Urinary bladder (tissue), 4 donors: ENCODE measurements around the gene SLC25A44. TPM values are rescaled to one million over a fixed set of nuclear protein-coding genes. Genes with fewer than 3 reads are reported as not detected.

Source experiments
- DNase-seq: peaks from one replicate; pipeline ENCODE4 v3.0.0-alpha.2; 2015; ENCODE audit errors: extremely low spot score
- H3K27ac ChIP-seq: one replicate; pipeline ENCODE4 v1.5.1; 2013; ENCODE audit warnings: low read depth, mild to moderate bottlenecking, moderate library complexity
- H3K36me3 ChIP-seq: one replicate; pipeline ENCODE4 v1.6.1; 2013; ENCODE audit warnings: mild to moderate bottlenecking, moderate library complexity; ENCODE audit not compliant: insufficient read depth
- H3K4me1 ChIP-seq: one replicate; pipeline ENCODE4 v1.6.1; 2013; ENCODE audit warnings: mild to moderate bottlenecking, moderate library complexity; ENCODE audit not compliant: insufficient read depth
- H3K4me3 ChIP-seq: one replicate; pipeline ENCODE4 v1.5.1; 2013; ENCODE audit warnings: low read depth, low read length
- WGBS: extraction: QIAGEN DNeasy Blood & Tissue Kit; methylation state at CpG from one replicate; pipeline ENCODE4 v1.1.7; 2013; 5-methylcytosine and 5-hydroxymethylcytosine counted together
- polyA plus RNA-seq: library from polyadenylated mRNA; stranded (reverse); fragments of 200-250 nt; gene quantifications from one replicate; pipeline ENCODE4 v1.2.3, GENCODE V29; 2013
- total RNA-seq: library from RNA; depleted of rRNA; stranded (reverse); fragments of >200 nt; gene quantifications from one replicate; pipeline ENCODE4 v1.2.3, GENCODE V29; 2014
- donor health status: healthy with polysubstance abuse.
- donor health status: healthy.

Gene SLC25A44
- total and polyA plus RNA-seq, 2 donors: 5.7 to 13.9 TPM

DNA sequence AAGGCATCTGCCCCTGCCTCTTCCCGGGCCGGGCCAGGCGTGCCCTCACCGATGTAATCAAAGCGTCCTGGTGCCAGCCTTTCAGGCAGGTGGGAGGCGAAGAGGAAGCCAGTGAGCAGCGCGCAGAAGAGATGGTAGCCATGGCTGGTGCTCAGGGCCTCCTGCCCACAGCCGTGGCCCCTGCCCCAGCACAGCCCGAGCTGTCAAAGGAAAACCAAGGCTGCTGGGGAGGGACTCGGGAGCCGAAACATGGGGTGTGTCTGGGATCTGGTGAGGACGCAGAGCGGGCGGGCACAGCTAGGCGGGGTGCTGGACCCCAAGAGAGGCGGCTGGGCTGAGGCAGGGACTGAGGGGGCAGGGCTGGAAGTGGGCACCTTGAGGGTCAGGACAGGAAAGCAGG, 50.8 kb downstream of the SLC25A44 start:
- DNase-seq: no peak

DNA sequence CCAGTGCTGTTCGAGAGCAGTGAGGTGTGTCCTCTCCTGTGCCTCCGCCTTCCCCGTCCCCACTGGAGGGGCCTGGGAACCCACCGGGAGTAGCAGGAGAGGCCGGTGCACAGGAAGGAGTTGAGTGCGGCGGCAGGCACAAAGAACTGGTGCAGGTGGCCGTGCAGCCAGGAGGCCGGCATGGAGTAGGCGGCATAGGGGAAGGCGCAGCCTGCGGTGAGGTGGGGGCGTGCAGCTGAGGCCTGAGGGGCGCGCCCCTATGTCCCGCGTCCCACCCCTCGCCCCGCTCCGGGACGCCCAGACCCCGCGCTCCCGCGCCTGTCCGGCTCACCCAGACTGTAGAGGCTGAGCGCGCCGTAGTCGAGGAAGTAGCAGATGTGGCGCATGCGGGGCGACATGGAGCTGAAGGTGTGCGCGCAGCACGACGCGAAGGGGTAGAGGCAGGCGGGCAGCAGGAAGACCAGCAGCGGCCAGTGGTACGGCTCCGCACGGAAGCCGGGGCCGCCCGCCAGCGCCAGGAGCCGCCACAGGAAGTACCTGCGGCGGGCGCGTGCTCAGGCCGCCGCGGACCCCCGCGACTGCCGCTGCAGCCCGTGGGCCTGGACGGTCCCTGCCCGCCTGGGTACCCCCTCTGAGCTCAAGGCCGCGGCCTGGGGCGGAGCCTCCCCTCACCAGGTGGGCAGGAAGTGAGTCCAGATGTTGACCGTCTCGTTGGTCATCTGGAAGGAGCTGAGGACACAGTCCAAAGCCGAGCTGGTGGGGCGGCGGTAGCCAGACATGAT, 51.7 kb downstream of the SLC25A44 start:
- Histone ChIP-seq H3K4me3 (no peak overlapping the region), H3K4me1 (no peaks in the 10 kb centered on the region), H3K27ac (no peak overlapping the region), H3K36me3 (no peaks in the 10 kb centered on the region)
- no peak for DNase-seq
- 5% methylated on average over 69 of the region's 69 CpGs for WGBS

More for the DNA sequence above, 50.8 kb downstream of the SLC25A44 start:
- 88% methylated on average over 17 of the region's 17 CpGs for WGBS
- H3K36me3 ChIP-seq: peaks cover 2% of the 10 kb centered on the region
- no peak overlapping the region for H3K27ac ChIP-seq
- no peaks in the 10 kb centered on the region for H3K4me1 ChIP-seq
- no peak overlapping the region for H3K4me3 ChIP-seq

DNA sequence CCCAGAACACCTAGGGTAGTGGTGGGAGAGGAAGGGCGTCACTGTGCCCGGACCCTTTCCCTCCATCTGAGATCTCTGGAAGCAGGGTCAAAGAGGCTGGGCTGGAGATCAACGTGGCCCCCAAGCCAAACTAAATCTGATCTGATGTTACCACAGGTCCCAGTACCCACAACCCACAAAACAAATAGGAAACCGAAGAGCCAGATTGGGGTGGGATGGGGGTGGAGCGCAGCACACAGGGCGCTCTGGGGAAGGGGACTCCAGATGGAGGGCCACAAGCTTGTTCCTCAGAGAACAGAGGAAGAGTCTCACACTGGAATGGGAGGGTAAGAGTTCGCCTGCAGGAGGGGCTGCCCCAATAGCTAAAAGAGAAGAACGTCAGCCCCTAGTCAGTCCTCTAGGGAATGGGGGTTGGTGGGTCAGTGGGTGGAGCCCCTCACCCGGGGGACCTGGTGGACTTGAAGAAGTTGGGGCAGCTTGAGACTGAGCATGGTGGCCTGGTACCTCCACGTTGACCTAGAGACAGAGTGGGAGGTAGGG, 52.4 kb downstream of the SLC25A44 start:
- Histone ChIP-seq H3K36me3 (no peaks in the 10 kb centered on the region), H3K4me3 (no peak overlapping the region), H3K27ac (no peak overlapping the region), H3K4me1 (no peaks in the 10 kb centered on the region)
- 58% methylated on average over 10 of the region's 10 CpGs for WGBS
- DNase-seq: no peak

DNA sequence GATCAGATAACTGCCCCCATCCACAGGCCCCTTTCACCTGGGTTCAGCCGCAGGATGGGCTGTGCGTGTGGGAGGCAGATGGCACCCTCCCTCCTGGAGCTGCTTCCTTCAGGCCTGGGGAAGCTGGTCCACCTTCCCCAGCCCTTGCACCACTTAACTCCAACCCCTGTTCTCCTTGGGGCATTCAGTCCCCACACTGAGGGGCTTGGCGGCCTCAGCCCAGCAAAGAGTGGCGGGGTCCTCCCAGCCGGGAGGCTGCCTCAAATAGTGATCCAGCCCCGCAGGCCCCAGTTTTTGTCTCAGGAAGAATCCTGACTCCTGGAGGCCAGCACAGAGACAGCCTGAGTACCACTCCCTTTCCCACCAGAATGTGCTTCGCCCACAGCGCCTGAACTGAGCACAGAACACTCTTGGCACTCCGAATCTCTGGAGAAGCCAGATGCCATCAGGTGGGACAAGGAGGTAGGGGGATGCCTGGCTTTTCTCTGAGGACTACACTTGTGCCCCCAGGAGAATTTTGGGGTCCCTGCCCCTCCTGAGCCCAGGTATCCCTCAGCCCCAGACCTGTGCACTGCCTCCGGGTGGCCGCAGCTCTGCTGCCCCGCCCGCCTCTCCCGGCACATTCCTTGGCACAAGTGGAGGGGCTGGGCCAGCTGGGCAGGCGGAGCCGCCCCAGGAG, 53.0 kb downstream of the SLC25A44 start:
- WGBS: 45% methylated on average over 16 of the region's 16 CpGs
- no peak for DNase-seq
- Histone ChIP-seq H3K4me3 (no peak overlapping the region), H3K4me1 (no peaks in the 10 kb centered on the region), H3K36me3 (no peaks in the 10 kb centered on the region), H3K27ac (no peak overlapping the region)

DNA sequence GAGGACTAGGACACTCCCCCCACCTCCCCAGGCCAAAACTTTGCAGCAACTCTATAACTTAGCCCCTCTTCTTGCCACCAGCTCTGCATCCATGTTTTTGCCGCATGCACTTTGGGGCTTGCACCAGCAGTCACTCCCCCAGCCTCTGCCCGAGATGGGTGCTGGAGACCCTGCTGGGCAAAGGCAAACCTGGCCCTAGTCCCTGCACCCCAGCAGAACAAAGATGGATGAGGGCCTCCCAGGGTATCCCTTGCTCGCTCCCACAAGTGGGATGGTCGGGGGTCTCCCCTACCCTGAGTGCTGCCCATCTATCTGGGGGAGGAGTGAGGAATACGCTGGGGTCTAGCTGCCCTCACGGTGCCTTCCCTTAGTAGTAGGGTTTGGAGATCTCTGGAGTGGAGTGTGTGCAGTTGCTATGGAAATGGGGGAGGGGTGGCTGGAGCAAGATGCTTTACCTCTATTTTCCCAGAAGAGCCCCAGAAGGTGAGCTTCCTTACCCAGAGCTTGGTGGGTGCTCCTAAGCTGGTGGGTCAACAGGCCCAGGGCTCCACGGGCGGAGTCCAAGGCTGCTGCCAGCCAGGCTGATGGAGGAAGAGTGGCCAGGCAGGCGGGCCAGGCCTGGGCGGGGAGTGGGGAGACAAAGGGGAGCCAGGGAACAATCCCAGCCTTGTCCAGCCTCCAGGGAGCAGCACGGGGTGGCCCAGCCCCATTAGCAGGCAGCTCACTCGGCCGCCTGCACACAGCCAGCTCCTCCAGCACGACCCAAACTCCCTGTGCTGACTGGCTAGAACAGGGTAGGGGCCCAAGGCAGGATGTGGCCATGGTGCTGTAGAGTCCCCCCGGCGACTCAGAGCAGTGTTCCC, 53.8 kb downstream of the SLC25A44 start, which contains the start of gene PAQR6:
Gene PAQR6 (minus strand): TSS at position 597 of the 863 bp plus-strand sequence. CDS start 1,325 bp downstream, outside the sequence.
- Histone ChIP-seq H3K4me1 (no peaks in the 10 kb centered on the region), H3K4me3 (no peak within 1 kb of the TSS), H3K36me3 (no peaks in the 10 kb centered on the region), H3K27ac (no peak within 1 kb of the TSS)
- DNase-seq: no peak
- WGBS: 41% methylated on average over 16 of the region's 16 CpGs

DNA sequence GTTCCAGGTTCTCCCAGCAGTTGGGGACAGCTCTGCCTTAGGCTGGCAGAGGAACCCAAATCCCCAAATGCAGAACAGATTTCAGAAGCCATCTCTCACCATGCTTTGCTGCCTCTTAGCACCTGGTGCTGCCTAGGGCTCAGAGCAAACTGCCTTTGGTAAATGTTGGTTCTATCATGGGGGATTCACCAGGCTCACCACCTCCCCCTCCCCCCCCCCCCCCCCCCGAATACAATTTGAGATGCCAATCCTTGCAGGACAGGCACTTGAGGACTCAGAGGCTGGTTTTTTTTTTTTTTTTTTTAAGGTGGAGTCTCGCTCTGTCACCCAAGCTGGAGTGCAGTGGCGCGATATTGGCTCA, 54.4 kb downstream of the SLC25A44 start:
- DNase-seq: no peak
- WGBS: 80% methylated on average over 4 of the region's 4 CpGs
- H3K36me3 ChIP-seq: no peaks in the 10 kb centered on the region
- H3K4me1 ChIP-seq: no peaks in the 10 kb centered on the region
- no peak overlapping the region for H3K27ac ChIP-seq
- no peak overlapping the region for H3K4me3 ChIP-seq

DNA sequence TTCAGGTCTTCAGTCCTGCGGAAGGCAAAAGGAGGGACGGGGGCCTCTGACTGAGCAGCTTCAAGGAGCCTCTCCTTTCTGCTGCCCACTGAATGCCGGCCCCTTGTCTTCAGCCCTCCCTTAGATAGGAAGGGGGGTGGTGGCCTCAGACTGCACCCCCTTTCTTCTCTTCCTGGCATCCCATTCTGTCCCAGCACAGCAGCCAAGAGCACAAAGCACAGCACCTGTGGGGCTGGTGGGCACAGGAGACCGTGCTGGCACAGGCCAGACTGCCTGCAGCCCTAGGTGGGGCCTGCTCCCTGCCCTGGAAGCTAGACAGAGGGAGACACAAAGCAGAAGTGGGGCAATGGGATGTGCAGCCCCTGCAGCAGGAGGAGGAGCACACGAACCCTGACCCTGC, 55.7 kb downstream of the SLC25A44 start:
- H3K27ac ChIP-seq: no peak overlapping the region
- no peaks in the 10 kb centered on the region for H3K4me1 ChIP-seq
- no peak for DNase-seq
- H3K4me3 ChIP-seq: no peak overlapping the region
- H3K36me3 ChIP-seq: no peaks in the 10 kb centered on the region
- WGBS: 87% methylated on average over 5 of the region's 5 CpGs

DNA sequence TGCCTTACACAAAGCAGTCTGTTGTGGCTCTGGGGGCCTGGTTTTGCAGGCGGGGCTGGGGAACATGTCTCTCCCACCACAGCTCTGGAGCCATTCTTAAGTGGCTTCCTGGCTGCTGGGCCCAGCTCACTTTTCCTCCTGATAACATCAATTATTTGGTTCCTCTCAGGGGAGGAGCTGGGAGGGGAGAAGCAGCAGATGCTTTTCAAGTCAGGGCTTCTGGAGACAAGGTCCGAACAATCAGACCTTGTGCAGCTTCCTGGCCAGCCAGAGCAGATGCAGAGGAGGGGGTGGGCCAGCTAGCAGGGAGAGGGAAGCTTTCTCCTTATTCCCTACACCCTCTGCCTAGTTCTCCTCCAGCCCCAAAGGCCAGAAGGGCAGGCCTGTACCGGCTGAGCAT, 57.6 kb downstream of the SLC25A44 start:
- Histone ChIP-seq H3K27ac (no peak overlapping the region), H3K4me1 (no peaks in the 10 kb centered on the region), H3K4me3 (no peak overlapping the region), H3K36me3 (no peaks in the 10 kb centered on the region)
- peak; percentile 57 for DNase-seq
- 45% methylated on average over 3 of the region's 3 CpGs for WGBS

DNA sequence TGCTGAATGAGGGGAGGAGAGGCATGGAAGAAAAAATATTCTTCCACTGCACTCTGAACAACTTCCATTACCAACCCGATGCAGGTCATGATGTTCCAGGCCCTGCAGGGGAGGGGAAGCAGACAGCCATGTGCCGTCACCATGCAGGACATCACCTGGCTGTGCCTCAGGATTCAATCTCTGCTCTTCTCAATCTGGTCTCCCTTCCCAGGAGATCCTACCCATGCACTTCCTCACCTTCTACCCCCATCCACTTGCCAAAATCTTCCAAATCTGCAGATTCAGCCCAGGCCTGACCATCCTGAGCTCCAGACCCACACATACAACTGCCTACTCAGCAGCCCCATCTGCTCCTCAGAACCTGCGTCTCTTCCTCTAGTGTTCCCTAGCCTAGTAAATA, 59.7 kb downstream of the SLC25A44 start:
- Histone ChIP-seq H3K36me3 (peaks cover 6% of the 10 kb centered on the region), H3K4me1 (no peaks in the 10 kb centered on the region), H3K4me3 (no peak overlapping the region), H3K27ac (no peak overlapping the region)
- DNase-seq: no peak
- 90% methylated on average over 3 of the region's 3 CpGs for WGBS

DNA sequence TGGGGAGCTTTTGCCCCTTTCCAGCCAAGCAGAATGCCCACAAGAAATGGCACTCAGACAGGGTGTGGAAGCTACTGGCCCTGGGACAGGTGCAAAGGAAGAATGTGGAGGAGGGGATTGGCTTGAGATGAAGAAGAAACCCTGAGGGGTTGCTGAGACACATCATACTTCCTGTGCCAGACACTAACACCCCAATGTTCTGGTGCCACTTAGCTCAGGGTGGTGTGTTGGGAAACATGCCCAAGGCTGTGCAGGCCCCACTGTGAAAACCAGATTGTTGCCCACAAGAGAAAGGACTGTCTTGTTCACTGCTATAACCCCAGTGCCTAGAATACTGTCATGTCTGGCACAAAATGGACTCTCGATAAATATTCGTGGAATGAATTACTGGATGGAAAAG, 63.8 kb downstream of the SLC25A44 start:
- WGBS: 87% methylated on average over 2 of the region's 2 CpGs
- H3K36me3 ChIP-seq: peaks cover 21% of the 10 kb centered on the region
- H3K27ac ChIP-seq: no peak overlapping the region
- no peak for DNase-seq
- no peak overlapping the region for H3K4me3 ChIP-seq
- H3K4me1 ChIP-seq: no peaks in the 10 kb centered on the region

DNA sequence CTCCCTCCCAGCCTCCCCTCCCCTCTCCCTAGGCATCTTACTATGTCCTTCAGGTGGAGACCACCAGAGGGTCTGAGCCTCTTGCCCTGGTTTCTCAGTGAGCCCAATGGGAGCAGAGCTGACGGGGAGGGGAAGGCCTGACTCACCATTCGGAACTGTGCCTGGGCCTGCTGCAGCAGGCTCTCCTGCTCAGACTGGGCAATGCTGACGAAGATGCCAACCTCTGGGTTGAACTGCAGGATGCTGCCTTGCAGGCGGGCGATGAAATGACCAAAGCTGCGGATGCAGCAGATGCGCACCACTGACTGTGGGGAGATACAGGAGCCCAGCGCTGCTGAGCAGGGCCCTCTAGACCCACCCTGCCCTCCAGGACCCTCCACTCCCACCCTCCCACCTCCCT, 65.0 kb downstream of the SLC25A44 start:
- 94% methylated on average over 8 of the region's 8 CpGs for WGBS
- no peak for DNase-seq
- Histone ChIP-seq H3K4me1 (no peaks in the 10 kb centered on the region), H3K36me3 (peaks cover 22% of the 10 kb centered on the region), H3K4me3 (no peak overlapping the region), H3K27ac (no peak overlapping the region)

DNA sequence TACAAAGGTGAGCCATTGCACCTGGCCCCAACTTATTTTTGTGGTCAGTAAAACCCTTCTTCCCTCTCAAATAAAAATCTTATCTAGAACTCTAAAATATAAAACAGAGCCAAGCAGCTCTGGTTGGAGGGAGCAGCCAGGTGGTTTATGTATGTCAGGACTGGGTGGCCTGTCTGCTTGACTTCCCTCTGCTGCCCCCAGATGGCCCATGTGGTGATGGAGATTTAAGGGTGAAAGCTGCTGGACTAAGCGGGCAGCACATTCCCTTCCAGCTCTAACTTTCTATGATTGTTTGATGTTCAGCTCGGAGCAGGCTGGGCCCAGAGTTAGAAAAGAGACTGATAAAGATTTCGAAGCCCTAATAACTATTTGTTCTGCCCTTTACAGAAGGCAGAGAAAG, 65.9 kb downstream of the SLC25A44 start:
- Histone ChIP-seq H3K36me3 (peaks cover 22% of the 10 kb centered on the region), H3K4me1 (no peaks in the 10 kb centered on the region), H3K27ac (no peak overlapping the region), H3K4me3 (no peak overlapping the region)
- no peak for DNase-seq
- WGBS: 42% methylated on average over 3 of the region's 3 CpGs

DNA sequence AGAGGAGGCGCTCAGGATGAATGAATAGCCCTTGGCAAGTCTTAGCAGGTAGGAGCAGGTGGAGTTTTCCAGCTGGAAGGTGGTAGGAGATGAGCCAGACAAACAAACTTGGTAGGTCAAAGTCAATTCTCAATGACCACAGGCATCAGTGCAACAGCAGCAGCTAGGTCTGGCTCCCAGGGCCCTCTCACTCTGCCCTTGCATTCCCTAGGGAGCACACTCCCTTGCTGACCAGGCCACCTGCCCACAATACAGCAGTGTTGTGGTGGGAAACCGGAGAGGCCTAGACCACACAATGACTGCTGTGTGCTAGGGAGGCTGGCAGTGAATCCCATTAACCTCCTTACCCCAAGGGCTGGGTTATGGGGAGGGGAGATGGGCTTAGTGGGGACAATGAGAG, 67.0 kb downstream of the SLC25A44 start:
- no peaks in the 10 kb centered on the region for H3K4me1 ChIP-seq
- DNase-seq: no peak
- peaks cover 25% of the 10 kb centered on the region for H3K36me3 ChIP-seq
- no peak overlapping the region for H3K4me3 ChIP-seq
- no peak overlapping the region for H3K27ac ChIP-seq
- WGBS: 92% methylated on average over 2 of the region's 2 CpGs
